Measurements from ENCODE around the gene MSLN. TPM values are rescaled to one million over a fixed set of nuclear protein-coding genes. Genes with fewer than 3 reads are reported as not detected.

Gene MSLN
- total RNA-seq, 1 donor: 0.21 TPM

DNA sequence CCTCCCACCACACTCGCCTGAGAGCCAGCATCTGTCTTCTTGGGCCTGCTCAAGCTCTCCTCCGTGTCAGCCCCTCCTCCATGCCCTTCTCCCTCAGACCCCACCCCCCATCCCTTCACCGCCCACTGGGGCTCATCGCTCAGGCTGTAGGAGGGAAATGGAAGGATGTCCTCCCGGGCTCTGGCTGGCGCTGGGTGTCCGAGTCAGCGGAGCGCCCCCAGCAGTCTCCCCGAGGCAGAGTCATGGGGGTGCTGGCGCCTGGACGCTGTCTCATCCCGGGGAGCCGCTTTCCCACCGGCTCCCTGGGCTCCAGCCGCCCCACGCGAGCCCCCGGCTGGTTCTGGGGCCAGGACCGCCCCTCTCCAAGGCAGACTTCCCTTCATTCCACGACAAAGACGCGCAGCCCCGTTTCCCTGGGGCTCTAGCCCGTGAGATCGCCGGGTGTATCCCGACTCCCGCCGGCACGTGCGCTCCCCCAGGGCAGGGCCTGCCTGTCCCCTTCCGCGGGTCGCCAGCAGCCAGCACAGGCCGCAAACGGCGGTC lies 40.0 kb upstream of the MSLN start:
- Histone ChIP-seq H3K9me3 (ENCODE audit: low read depth, low read length) (no peaks in the 10 kb centered on the region), H3K27me3 (ENCODE audit: insufficient read depth, low read length) (peaks cover 9% of the 10 kb centered on the region), H3K4me3 (ENCODE audit: low read length) (peak overlapping the region; percentile 56), H3K4me1 (ENCODE audit: insufficient read depth, low read length) (peaks cover 36% of the 10 kb centered on the region)

- Histone ChIP-seq H3K9me3 (ENCODE audit: low read depth, low read length) (no peaks in the 10 kb centered on the region), H3K27me3 (ENCODE audit: insufficient read depth, low read length) (peaks cover 9% of the 10 kb centered on the region), H3K4me1 (ENCODE audit: insufficient read depth, low read length) (peaks cover 30% of the 10 kb centered on the region), H3K4me3 (ENCODE audit: low read length) (peak within 1 kb of the TSS; percentile 56)
Measured at GRCh38 chr16:720990-721764, 39.4 kb upstream of the MSLN start, which contains the start of gene ANTKMT. TSS of gene ANTKMT (plus strand) at chr16:721146. CDS start at chr16:721275, 129 bp downstream.

GRCh38 chr16:721765-722540 lies 38.6 kb upstream of the MSLN start:
- Histone ChIP-seq H3K27me3 (ENCODE audit: insufficient read depth, low read length) (peaks cover 2% of the 10 kb centered on the region), H3K4me1 (ENCODE audit: insufficient read depth, low read length) (peaks cover 32% of the 10 kb centered on the region)

DNA sequence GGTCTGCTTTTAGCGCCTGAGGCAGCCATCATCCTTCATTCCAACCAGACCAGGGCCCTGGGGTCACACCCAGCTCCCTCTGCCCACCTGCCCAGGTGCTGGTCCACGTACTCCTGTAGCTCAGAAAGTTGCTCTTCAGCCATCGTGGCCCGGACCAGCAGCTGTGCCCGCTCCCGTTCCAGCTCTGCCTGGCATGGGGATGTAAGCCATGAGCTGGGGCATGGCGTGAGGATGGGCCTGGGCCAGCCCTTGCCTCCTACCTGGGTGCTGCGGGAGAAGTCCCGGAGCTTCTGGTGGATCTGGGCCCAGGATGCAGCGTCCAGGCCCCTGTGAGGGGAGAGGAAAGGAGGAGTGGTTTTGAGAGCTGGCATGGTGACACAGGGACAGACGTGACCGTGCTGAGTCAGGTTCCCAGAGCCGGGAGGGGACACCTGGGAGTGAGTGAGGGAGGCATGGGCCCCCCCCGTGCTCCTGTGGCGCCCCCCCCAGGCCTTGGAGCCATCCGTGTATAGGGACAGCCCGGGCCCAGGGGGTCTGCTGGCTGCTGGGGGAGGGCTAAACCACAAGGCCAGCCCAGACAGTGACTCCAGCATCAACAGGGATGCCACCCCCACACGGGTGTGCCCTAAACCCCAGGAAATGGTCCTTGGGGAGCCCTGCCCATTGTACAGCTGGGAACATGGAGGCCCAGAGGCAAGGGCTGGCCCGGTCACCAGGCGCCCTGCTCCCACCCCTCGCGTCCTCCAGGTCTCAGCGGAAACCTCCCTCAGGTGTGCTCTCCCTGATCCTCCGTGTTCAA lies 37.5 kb upstream of the MSLN start:
- Histone ChIP-seq H3K9me3 (ENCODE audit: low read depth, low read length) (no peaks in the 10 kb centered on the region), H3K4me3 (ENCODE audit: low read length) (no peak overlapping the region), H3K4me1 (ENCODE audit: insufficient read depth, low read length) (peaks cover 39% of the 10 kb centered on the region), H3K27me3 (ENCODE audit: insufficient read depth, low read length) (peaks cover 2% of the 10 kb centered on the region)

More at GRCh38 chr16:721765-722540, 38.6 kb upstream of the MSLN start:
- Histone ChIP-seq H3K9me3 (ENCODE audit: low read depth, low read length) (no peaks in the 10 kb centered on the region), H3K4me3 (ENCODE audit: low read length) (peak overlapping the region; percentile 56)

DNA sequence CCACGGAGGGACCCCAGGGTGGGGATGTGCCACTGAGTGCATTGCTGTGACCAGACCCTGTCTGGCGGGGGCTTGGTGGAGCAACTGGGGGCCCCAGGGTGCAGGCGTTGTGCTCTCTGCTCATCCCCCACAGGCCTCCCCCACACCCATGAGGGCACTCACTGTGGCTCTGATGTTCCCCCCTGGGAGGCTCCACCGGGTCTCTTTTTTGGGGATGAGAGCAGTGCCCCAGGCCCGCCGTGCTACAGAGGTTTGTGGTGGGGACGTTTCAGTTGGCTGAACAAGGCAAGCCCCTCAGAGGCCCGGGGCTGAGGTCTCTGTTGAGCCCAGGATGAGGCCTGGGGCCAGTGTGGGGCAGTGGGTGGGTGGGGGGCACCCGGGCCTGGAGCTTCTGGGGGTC lies 36.8 kb upstream of the MSLN start:
- peaks cover 42% of the 10 kb centered on the region for H3K4me1 ChIP-seq (ENCODE audit: insufficient read depth, low read length)
- H3K27me3 ChIP-seq (ENCODE audit: insufficient read depth, low read length): peaks cover 2% of the 10 kb centered on the region
- no peak overlapping the region for H3K4me3 ChIP-seq (ENCODE audit: low read length)
- no peaks in the 10 kb centered on the region for H3K9me3 ChIP-seq (ENCODE audit: low read depth, low read length)

DNA sequence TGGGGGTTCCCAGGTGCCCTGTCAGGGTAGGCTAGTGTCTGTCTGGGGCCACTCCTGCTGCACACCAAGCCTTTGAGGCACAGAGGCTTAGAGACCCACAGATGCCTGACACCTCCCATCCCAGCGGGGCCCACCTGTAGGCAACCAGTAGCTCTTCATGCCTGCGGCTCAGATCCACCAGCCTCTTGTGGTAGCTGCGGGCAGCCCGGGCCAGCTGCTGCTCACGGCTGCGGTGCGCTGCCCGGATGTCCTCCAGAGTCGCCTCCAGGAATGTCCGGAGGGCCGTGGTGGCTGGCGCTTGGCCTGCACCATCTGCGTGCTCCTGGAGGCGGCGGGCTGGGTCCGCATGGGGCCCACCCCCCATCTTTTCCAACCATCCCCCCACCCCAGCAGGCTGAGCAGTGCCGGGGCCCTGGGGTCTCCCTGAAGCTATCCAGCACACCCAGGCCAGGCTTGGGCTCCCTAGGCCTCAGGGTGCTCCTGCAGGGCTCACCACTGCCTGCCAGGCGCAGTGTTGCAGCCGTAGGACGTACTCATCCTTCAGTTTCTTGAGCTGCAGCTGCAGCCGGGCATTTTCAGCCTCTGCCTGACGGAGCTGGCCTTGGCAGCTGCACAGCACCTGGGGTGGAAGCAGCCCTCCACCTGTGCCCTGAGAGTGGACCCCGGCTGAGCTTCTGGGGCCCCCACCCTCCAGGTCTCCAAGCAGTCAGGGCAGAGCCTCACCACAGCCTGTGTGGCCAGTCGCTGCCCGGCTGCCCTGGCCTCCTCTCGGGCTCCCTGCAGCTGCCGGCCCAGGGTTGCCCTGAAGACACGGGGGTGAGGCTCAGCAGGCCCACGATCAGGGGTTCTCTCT lies 36.1 kb upstream of the MSLN start:
- Histone ChIP-seq H3K9me3 (ENCODE audit: low read depth, low read length) (no peaks in the 10 kb centered on the region), H3K27me3 (ENCODE audit: insufficient read depth, low read length) (peaks cover 2% of the 10 kb centered on the region), H3K4me3 (ENCODE audit: low read length) (no peak overlapping the region), H3K4me1 (ENCODE audit: insufficient read depth, low read length) (peaks cover 38% of the 10 kb centered on the region)

DNA sequence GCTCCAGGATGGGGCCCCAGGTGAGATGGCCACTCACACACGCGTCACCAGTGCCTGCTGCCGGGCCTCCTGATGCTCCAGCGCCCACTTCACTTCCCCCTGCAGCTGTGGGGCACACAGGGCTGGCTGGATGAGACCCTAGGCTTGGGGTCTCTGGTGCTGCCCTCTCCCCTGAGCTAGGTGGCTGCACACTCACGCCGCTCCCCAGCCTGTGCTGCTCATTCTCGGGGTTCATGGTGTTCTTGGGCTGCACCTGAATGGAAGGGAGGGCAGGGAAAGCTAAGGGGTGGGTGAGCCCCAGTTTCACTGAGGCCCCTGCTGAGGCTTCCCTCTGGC lies 35.5 kb upstream of the MSLN start:
- H3K9me3 ChIP-seq (ENCODE audit: low read depth, low read length): no peaks in the 10 kb centered on the region
- H3K4me3 ChIP-seq (ENCODE audit: low read length): no peak overlapping the region
- peaks cover 32% of the 10 kb centered on the region for H3K4me1 ChIP-seq (ENCODE audit: insufficient read depth, low read length)
- peaks cover 2% of the 10 kb centered on the region for H3K27me3 ChIP-seq (ENCODE audit: insufficient read depth, low read length)

GRCh38 chr16:725463-726187 lies 34.9 kb upstream of the MSLN start:
- H3K9me3 ChIP-seq (ENCODE audit: low read depth, low read length): no peaks in the 10 kb centered on the region
- H3K27me3 ChIP-seq (ENCODE audit: insufficient read depth, low read length): peaks cover 2% of the 10 kb centered on the region
- H3K4me3 ChIP-seq (ENCODE audit: low read length): no peak overlapping the region
- H3K4me1 ChIP-seq (ENCODE audit: insufficient read depth, low read length): peaks cover 25% of the 10 kb centered on the region

GRCh38 chr16:726188-726437 lies 34.4 kb upstream of the MSLN start:
- peaks cover 25% of the 10 kb centered on the region for H3K4me1 ChIP-seq (ENCODE audit: insufficient read depth, low read length)
- H3K9me3 ChIP-seq (ENCODE audit: low read depth, low read length): no peaks in the 10 kb centered on the region
- peaks cover 2% of the 10 kb centered on the region for H3K27me3 ChIP-seq (ENCODE audit: insufficient read depth, low read length)
- H3K4me3 ChIP-seq (ENCODE audit: low read length): no peak overlapping the region

DNA sequence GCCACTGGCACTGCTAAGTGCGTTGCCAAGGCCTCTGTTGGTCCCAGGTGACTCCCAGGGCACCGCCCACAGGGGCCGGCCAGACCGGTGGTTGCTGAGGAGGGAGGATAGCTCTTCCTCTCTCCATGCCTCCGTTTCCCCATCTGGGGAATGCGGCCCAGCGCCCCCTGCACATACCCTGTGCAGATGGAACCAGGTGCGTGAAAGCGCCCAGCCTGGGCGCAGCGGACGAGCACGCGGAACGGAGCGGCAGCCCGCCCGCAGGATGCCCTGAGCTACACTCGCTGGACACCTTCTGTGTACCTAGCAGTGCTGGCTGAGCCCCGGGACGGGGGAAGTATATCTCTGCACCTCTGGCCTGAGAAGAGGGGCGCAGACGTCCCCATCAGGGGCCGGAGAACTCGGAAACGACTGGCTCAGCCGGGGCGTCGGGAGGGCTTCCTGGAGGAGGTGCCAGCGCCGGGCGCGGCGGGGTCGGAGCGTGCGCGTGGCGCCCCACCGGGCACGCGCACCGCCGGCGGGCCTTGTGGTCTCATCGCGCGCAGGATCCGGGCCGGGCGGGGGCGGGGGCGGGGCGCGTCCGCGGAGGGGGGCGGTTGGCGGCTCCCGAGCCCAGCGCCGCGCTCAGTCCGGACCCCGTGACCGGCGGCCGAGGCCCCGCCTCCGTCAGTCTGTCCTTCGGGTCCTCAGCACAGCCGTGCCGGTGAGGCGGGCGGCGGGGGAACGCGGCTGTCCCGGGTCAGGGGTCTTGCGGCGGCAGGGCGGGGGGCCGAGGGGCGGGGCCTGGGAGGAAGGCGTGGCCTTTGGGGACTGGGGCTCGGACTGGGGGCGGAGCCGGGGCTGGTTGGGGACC lies 33.9 kb upstream of the MSLN start, which contains the start of the genes CCDC78 and HAGHL:
Gene CCDC78, minus strand, starts transcription at position 6 of the 853 bp plus-strand sequence. CDS start 76 bp downstream, outside the sequence.
Gene HAGHL, plus strand, starts transcription at position 669 of the 853 bp plus-strand sequence. CDS start 404 bp downstream, outside the sequence.
- Histone ChIP-seq H3K27me3 (ENCODE audit: insufficient read depth, low read length) (peaks cover 2% of the 10 kb centered on the region), H3K4me3 (ENCODE audit: low read length) (peak within 1 kb of the TSS; percentile 39), H3K9me3 (ENCODE audit: low read depth, low read length) (no peaks in the 10 kb centered on the region), H3K4me1 (ENCODE audit: insufficient read depth, low read length) (peaks cover 20% of the 10 kb centered on the region)

GRCh38 chr16:727291-727977 lies 33.1 kb upstream of the MSLN start:
- H3K4me1 ChIP-seq (ENCODE audit: insufficient read depth, low read length): peaks cover 15% of the 10 kb centered on the region
- H3K4me3 ChIP-seq (ENCODE audit: low read length): peak overlapping the region; percentile 39
- H3K9me3 ChIP-seq (ENCODE audit: low read depth, low read length): no peaks in the 10 kb centered on the region
- peaks cover 2% of the 10 kb centered on the region for H3K27me3 ChIP-seq (ENCODE audit: insufficient read depth, low read length)

GRCh38 chr16:728131-728889 lies 32.2 kb upstream of the MSLN start:
- H3K9me3 ChIP-seq (ENCODE audit: low read depth, low read length): no peaks in the 10 kb centered on the region
- peaks cover 15% of the 10 kb centered on the region for H3K4me1 ChIP-seq (ENCODE audit: insufficient read depth, low read length)
- no peak overlapping the region for H3K4me3 ChIP-seq (ENCODE audit: low read length)
- peaks cover 2% of the 10 kb centered on the region for H3K27me3 ChIP-seq (ENCODE audit: insufficient read depth, low read length)
